ENCODE measurements around the gene BEGAIN. TPM values are rescaled to one million over a fixed set of nuclear protein-coding genes. Genes with fewer than 3 reads are reported as not detected.

Gene BEGAIN
- total and polyA plus RNA-seq, 4 donors: 4.9 to 26.6 (median 13.2) TPM

GRCh38 chr14:100609331-100609870 is 22.2 kb upstream of the BEGAIN start:
- no peak for DNase-seq (ENCODE audit: low read depth in 4 of 6, low spot score in 6 of 6)
- WGBS (ENCODE audit: insufficient coverage): 91% methylated on average over 12 of the region's 14 CpGs
- H3K36me3 ChIP-seq (ENCODE audit: control insufficient read depth, insufficient read depth, low read length): no peaks in the 10 kb centered on the region
- H3K4me3 ChIP-seq (ENCODE audit: low read depth, low read length): no peak overlapping the region
- H3K27ac ChIP-seq (ENCODE audit: low read depth, low read length): no peak overlapping the region
- H3K9me3 ChIP-seq (ENCODE audit: control insufficient read depth, insufficient read depth, low read length): no peaks in the 10 kb centered on the region
- no peaks in the 10 kb centered on the region for H3K27me3 ChIP-seq (ENCODE audit: control insufficient read depth, insufficient read depth, low read length)
- H3K4me1 ChIP-seq (ENCODE audit: control insufficient read depth, insufficient read depth, low read length): no peaks in the 10 kb centered on the region

GRCh38 chr14:100608586-100609330 is 21.5 kb upstream of the BEGAIN start:
- no peaks in the 10 kb centered on the region for H3K9me3 ChIP-seq (ENCODE audit: control insufficient read depth, insufficient read depth, low read length)
- no peaks in the 10 kb centered on the region for H3K36me3 ChIP-seq (ENCODE audit: control insufficient read depth, insufficient read depth, low read length)
- peaks cover 2% of the 10 kb centered on the region for H3K4me1 ChIP-seq (ENCODE audit: control insufficient read depth, insufficient read depth, low read length)
- 84% methylated on average over 19 of the region's 19 CpGs for WGBS (ENCODE audit: insufficient coverage)
- H3K27ac ChIP-seq (ENCODE audit: low read depth, low read length): no peak overlapping the region
- H3K27me3 ChIP-seq (ENCODE audit: control insufficient read depth, insufficient read depth, low read length): no peaks in the 10 kb centered on the region
- DNase-seq (ENCODE audit: low read depth in 4 of 6, low spot score in 6 of 6): no peak
- H3K4me3 ChIP-seq (ENCODE audit: low read depth, low read length): no peak overlapping the region

DNA sequence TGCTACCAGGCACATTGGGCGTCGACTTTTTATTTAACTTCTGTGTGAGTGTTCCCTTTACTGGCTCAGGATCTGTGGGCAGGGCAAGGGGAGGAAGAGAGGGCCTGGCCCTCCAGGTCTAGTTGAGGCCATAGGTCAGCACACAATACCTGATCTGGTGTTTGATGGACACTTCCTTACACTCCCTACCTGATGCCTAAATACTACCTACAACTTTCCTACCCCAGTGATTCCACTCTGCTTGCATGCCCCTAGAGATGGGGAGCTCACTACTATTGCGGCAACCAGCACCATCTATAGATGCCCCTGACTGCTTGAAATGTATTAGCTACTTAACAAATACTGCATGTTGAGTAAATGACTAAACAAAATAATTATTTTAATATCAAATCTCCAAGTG is 20.8 kb upstream of the BEGAIN start:
- 100% methylated on average over 2 of the region's 3 CpGs for WGBS (ENCODE audit: insufficient coverage)
- peaks cover 9% of the 10 kb centered on the region for H3K4me1 ChIP-seq (ENCODE audit: control insufficient read depth, insufficient read depth, low read length)
- no peak overlapping the region for H3K27ac ChIP-seq (ENCODE audit: low read depth, low read length)
- no peaks in the 10 kb centered on the region for H3K9me3 ChIP-seq (ENCODE audit: control insufficient read depth, insufficient read depth, low read length)
- no peaks in the 10 kb centered on the region for H3K27me3 ChIP-seq (ENCODE audit: control insufficient read depth, insufficient read depth, low read length)
- H3K36me3 ChIP-seq (ENCODE audit: control insufficient read depth, insufficient read depth, low read length): no peaks in the 10 kb centered on the region
- no peak for DNase-seq (ENCODE audit: low read depth in 4 of 6, low spot score in 6 of 6)
- no peak overlapping the region for H3K4me3 ChIP-seq (ENCODE audit: low read depth, low read length)

DNA sequence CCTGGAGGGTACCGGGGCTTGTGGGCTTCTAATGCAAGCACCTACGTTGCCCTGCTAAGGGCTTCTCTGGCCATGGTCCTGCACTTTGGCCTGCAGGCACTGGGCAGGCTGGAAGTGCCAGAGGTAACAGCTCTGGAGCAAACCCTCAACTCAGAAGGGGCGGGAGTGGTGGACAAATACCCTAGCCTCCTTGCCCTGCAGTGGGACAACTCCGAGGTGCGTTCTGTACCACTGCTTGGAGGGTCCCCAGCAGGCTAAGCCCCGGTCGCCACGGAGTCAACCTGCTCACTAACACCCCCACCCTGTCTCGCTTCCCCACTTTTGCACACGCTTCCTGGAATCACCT is 20.4 kb upstream of the BEGAIN start:
- no peak for DNase-seq (ENCODE audit: low read depth in 4 of 6, low spot score in 6 of 6)
- 97% methylated on average over 10 of the region's 10 CpGs for WGBS (ENCODE audit: insufficient coverage)
- H3K27ac ChIP-seq (ENCODE audit: low read depth, low read length): no peak overlapping the region
- H3K4me3 ChIP-seq (ENCODE audit: low read depth, low read length): no peak overlapping the region
- no peaks in the 10 kb centered on the region for H3K36me3 ChIP-seq (ENCODE audit: control insufficient read depth, insufficient read depth, low read length)
- H3K4me1 ChIP-seq (ENCODE audit: control insufficient read depth, insufficient read depth, low read length): peaks cover 10% of the 10 kb centered on the region
- H3K9me3 ChIP-seq (ENCODE audit: control insufficient read depth, insufficient read depth, low read length): no peaks in the 10 kb centered on the region
- no peaks in the 10 kb centered on the region for H3K27me3 ChIP-seq (ENCODE audit: control insufficient read depth, insufficient read depth, low read length)

- no peak for DNase-seq (ENCODE audit: low read depth in 4 of 6, low spot score in 6 of 6)
- 94% methylated on average over 13 of the region's 15 CpGs for WGBS (ENCODE audit: insufficient coverage)
These were observed 19.7 kb upstream of the BEGAIN start for GRCh38 chr14:100606687-100607610.

DNA sequence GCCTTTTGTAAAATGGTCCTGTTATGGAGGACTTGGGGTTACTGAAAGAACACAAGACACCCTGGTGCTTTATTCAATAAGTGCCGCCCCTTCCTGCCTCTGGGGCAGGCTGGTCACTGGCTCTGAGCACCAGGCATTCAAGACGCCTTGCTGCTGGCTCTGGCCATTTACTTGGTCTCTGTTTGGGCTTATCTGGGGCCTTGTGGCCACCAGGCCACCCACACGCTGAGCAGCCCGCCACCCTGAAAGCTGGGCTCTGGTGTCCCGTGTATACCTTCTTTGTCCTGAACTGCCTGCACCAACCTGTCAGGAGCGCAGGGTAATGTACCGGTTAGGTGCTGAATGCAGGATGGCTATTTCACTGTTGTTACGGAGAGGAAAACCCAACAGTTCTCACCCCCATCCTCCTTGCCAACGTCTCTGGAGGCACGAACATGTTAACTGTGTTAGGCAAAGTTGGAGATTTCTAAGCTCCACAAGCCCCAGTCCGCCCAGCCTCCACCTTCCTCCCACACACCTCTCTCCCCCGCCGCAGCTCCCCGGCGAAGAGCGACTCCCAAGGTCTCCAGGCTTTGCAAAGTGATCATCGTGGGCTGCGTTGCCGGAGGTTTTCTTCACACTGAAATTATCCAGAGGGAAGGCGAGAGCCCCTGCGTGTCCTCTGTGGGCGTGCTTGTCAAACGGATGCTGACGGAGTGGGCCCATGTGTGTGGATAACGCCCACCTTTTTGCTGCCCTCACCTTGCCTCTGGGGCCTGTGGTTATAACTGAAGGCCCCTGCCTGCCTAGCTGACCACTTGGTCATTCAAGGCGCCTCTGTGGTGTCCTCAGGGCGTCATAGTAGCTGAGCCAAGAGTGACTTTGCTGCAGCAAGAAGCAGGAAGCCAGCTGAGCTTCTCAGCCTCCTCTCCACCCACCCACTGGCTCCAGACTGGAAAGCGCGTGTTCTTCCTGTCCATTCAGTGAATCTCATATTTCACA is 18.8 kb upstream of the BEGAIN start:
- 85% methylated on average over 24 of the region's 29 CpGs for WGBS (ENCODE audit: insufficient coverage)
- Histone ChIP-seq H3K27me3 (ENCODE audit: control insufficient read depth, insufficient read depth, low read length) (no peaks in the 10 kb centered on the region), H3K36me3 (ENCODE audit: control insufficient read depth, insufficient read depth, low read length) (no peaks in the 10 kb centered on the region)

More at GRCh38 chr14:100606687-100607610, 19.7 kb upstream of the BEGAIN start:
- Histone ChIP-seq H3K9me3 (ENCODE audit: control insufficient read depth, insufficient read depth, low read length) (no peaks in the 10 kb centered on the region), H3K27ac (ENCODE audit: low read depth, low read length) (no peak overlapping the region), H3K4me3 (ENCODE audit: low read depth, low read length) (no peak overlapping the region), H3K27me3 (ENCODE audit: control insufficient read depth, insufficient read depth, low read length) (no peaks in the 10 kb centered on the region), H3K36me3 (ENCODE audit: control insufficient read depth, insufficient read depth, low read length) (no peaks in the 10 kb centered on the region), H3K4me1 (ENCODE audit: control insufficient read depth, insufficient read depth, low read length) (peaks cover 10% of the 10 kb centered on the region)

GRCh38 chr14:100605230-100605629 is 18.0 kb upstream of the BEGAIN start:
- Histone ChIP-seq H3K4me1 (ENCODE audit: control insufficient read depth, insufficient read depth, low read length) (peaks cover 10% of the 10 kb centered on the region), H3K27ac (ENCODE audit: low read depth, low read length) (no peak overlapping the region), H3K4me3 (ENCODE audit: low read depth, low read length) (no peak overlapping the region), H3K9me3 (ENCODE audit: control insufficient read depth, insufficient read depth, low read length) (no peaks in the 10 kb centered on the region), H3K27me3 (ENCODE audit: control insufficient read depth, insufficient read depth, low read length) (no peaks in the 10 kb centered on the region), H3K36me3 (ENCODE audit: control insufficient read depth, insufficient read depth, low read length) (no peaks in the 10 kb centered on the region)
- WGBS (ENCODE audit: insufficient coverage): 90% methylated on average over 3 of the region's 4 CpGs
- no peak for DNase-seq (ENCODE audit: low read depth in 4 of 6, low spot score in 6 of 6)

More for the DNA sequence above, 18.8 kb upstream of the BEGAIN start:
- Histone ChIP-seq H3K4me1 (ENCODE audit: control insufficient read depth, insufficient read depth, low read length) (peaks cover 10% of the 10 kb centered on the region), H3K9me3 (ENCODE audit: control insufficient read depth, insufficient read depth, low read length) (no peaks in the 10 kb centered on the region), H3K27ac (ENCODE audit: low read depth, low read length) (no peak overlapping the region), H3K4me3 (ENCODE audit: low read depth, low read length) (no peak overlapping the region)
- DNase-seq (ENCODE audit: low read depth in 4 of 6, low spot score in 6 of 6): no peak

DNA sequence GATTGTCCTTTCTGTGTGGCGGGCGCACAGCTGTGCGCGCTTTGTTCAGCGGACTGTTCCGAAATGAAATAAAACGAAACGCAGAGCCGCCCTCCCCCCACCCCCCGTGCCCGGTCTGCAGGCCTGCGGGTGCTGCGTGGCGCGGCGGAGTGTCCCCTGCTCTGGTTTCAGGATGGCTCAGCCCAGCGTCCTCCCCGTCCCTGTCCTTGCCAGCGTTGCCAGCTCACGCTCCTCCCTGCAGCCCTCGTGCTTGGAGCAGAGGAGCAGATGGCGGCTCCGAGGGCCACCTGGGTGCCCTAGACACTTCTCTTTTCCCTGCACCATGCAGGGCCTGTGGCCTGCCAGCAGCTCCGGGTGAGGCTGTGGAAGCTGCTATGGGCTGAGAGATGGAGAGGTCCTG is 17.5 kb upstream of the BEGAIN start:
- Histone ChIP-seq H3K27ac (ENCODE audit: low read depth, low read length) (no peak overlapping the region), H3K4me1 (ENCODE audit: control insufficient read depth, insufficient read depth, low read length) (peaks cover 10% of the 10 kb centered on the region), H3K27me3 (ENCODE audit: control insufficient read depth, insufficient read depth, low read length) (no peaks in the 10 kb centered on the region), H3K4me3 (ENCODE audit: low read depth, low read length) (no peak overlapping the region), H3K36me3 (ENCODE audit: control insufficient read depth, insufficient read depth, low read length) (no peaks in the 10 kb centered on the region), H3K9me3 (ENCODE audit: control insufficient read depth, insufficient read depth, low read length) (no peaks in the 10 kb centered on the region)
- 85% methylated on average over 23 of the region's 24 CpGs for WGBS (ENCODE audit: insufficient coverage)
- DNase-seq (ENCODE audit: low read depth in 4 of 6, low spot score in 6 of 6): peak in 1 of 6 donors; percentile 13

- H3K27ac ChIP-seq (ENCODE audit: low read depth, low read length): no peak overlapping the region
- peaks cover 10% of the 10 kb centered on the region for H3K4me1 ChIP-seq (ENCODE audit: control insufficient read depth, insufficient read depth, low read length)
- no peaks in the 10 kb centered on the region for H3K9me3 ChIP-seq (ENCODE audit: control insufficient read depth, insufficient read depth, low read length)
- H3K4me3 ChIP-seq (ENCODE audit: low read depth, low read length): no peak overlapping the region
- no peaks in the 10 kb centered on the region for H3K27me3 ChIP-seq (ENCODE audit: control insufficient read depth, insufficient read depth, low read length)
- no peaks in the 10 kb centered on the region for H3K36me3 ChIP-seq (ENCODE audit: control insufficient read depth, insufficient read depth, low read length)
- no peak for DNase-seq (ENCODE audit: low read depth in 4 of 6, low spot score in 6 of 6)
- 94% methylated on average over 9 of the region's 13 CpGs for WGBS (ENCODE audit: insufficient coverage)
These were observed 16.9 kb upstream of the BEGAIN start for GRCh38 chr14:100604121-100604501.
